Measurements from ENCODE around the gene SGK2. TPM values are rescaled to one million over a fixed set of nuclear protein-coding genes. Genes with fewer than 3 reads are reported as not detected.

The SGK2 gene
- total and polyA plus RNA-seq, 2 donors (not counting 1 experiment from before 2014, with no cell fraction given) = 1.5 to 1.7 TPM

- no peak overlapping the region for H3K9ac ChIP-seq (ENCODE audit: low read length)
- CTCF ChIA-PET = interaction anchor here (0.9 to 7.5 kb wide), 7 partner anchors 10 to 540 kb away, joined by 3 to 273 read pairs (median 5); no protein-coding TSS in a partner anchor
- POLR2A ChIA-PET = no interaction called here
These were observed 18.7 kb upstream of the SGK2 start for GRCh38 chr20:43539975-43540672.

More at GRCh38 chr20:43539975-43540672, 18.7 kb upstream of the SGK2 start:
- WGBS (ENCODE audit: insufficient coverage) = 89% methylated on average over 17 of the region's 17 CpGs
- Mint-ChIP-seq H3K4me3 (no peak overlapping the region), H3K4me1 (peaks cover 2% of the 10 kb centered on the region), H3K27ac (no peak overlapping the region), H3K9me3 (ENCODE audit: insufficient read depth) (no peaks in the 10 kb centered on the region), H3K27me3 (no peaks in the 10 kb centered on the region)
- H2AFZ ChIP-seq (ENCODE audit: insufficient read depth, low read depth, low read length, poor library complexity, severe bottlenecking) = no peak overlapping the region
- no peak overlapping the region for H3K27ac ChIP-seq (ENCODE audit: low read length in 2 of 2)
- H3K4me3 ChIP-seq (ENCODE audit: control extremely low read depth in 1 of 5, extremely low read depth in 1 of 5, insufficient read depth in 1 of 5, low read depth in 2 of 5, low read length in 4 of 5) = no peak overlapping the region
- H3K9me3 ChIP-seq (ENCODE audit: control extremely low read depth in 1 of 3, control insufficient read depth in 2 of 3, insufficient read depth in 1 of 3, low read length in 2 of 3) = no peaks in the 10 kb centered on the region
- intact Hi-C loops (cut with micrococcal nuclease) = no loop called here
- ATAC-seq (ENCODE audit: low read depth) (no peak), DNase-seq (no peak)
- no peaks in the 10 kb centered on the region for H3K27me3 ChIP-seq (replicated peaks in 1 of 4; ENCODE audit: control extremely low read depth in 1 of 4, control insufficient read depth in 3 of 4, insufficient read depth in 4 of 4, low read length in 3 of 4)
- TF ChIP-seq CTCF (IDR thresholded peaks at IDR 0.05) = no peak
- no peak for TF ChIP-seq EZH2 (IDR thresholded peaks at IDR 0.05; ENCODE audit: borderline replicate concordance, insufficient read depth, low read depth, low read length, poor library complexity, severe bottlenecking)
- no peak overlapping the region for H3K4me2 ChIP-seq (replicated peaks; ENCODE audit: low read depth, low read length, poor library complexity, severe bottlenecking)
- H4K20me1 ChIP-seq (ENCODE audit: control insufficient read depth, insufficient read depth, low read length, poor library complexity, severe bottlenecking) = no peaks in the 10 kb centered on the region
- H3K79me2 ChIP-seq (ENCODE audit: control insufficient read depth, insufficient read depth, low read length) = no peaks in the 10 kb centered on the region
- peaks cover 0 to 4% of the 10 kb centered on the region in 2 donors for H3K4me1 ChIP-seq (ENCODE audit: control insufficient read depth in 2 of 2, insufficient read depth in 2 of 2, low read length in 2 of 2)
- peaks cover 0 to 6% of the 10 kb centered on the region in 2 experiments for H3K36me3 ChIP-seq (replicated peaks in 1 of 2; ENCODE audit: control extremely low read depth in 1 of 2, control insufficient read depth in 1 of 2, extremely low read depth in 1 of 2, insufficient read depth in 2 of 2, low read length in 1 of 2)
